HG03457 (cell line): ENCODE data around the gene KLRK1.
"Not testable (repeated sequence)": the region's sequence is repeated elsewhere in the genome, so short reads cannot be mapped to it uniquely, and the experiment has no call there.

Experiments used
- ATAC-seq: cut with Tn5 transposase; IDR thresholded peaks from one replicate; pipeline ENCODE4 v1.9.1; 2021; ENCODE audit warnings: moderate number of reproducible peaks; ENCODE audit not compliant: unreplicated experiment

Gene KLRK1

DNA sequence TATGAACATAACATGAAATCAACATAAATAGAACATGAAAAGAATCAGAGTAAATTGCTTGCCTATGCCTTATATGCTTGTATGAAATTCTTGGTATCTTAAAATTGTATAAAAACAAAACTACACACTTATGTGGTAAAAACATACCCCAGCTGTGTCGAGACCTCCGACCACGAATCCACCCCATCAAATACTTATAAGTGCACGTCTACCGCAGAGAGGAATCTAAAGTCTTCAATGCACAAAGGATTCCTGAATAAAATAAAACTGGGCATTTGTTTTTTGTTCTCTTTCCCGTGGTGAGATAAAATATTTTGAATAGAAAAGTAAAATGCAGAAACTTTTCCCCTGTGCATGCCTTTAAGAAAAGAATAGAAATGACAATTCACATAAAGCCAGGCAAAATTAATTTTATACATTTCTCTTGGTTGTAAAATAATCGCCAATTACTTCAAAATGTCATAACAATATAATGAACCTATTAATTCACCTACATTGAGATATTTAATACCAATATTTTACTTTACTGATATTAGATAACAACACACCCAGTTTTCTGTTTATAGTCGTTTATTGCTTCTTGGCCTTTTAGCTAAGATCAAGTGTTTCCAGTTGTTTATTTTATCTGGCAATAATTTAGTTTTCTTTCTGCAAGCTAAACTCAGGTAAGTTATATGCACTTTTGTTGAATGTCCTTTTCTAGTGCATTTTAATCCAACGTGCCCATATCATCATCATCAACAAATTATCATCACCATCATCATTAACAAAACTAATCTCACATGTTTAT, 1.0 kb downstream of the KLRK1 start:
- no peak for ATAC-seq

GRCh38 chr12:10387498-10387897, 2.3 kb downstream of the KLRK1 start:
- not testable (repeated sequence) for ATAC-seq

DNA sequence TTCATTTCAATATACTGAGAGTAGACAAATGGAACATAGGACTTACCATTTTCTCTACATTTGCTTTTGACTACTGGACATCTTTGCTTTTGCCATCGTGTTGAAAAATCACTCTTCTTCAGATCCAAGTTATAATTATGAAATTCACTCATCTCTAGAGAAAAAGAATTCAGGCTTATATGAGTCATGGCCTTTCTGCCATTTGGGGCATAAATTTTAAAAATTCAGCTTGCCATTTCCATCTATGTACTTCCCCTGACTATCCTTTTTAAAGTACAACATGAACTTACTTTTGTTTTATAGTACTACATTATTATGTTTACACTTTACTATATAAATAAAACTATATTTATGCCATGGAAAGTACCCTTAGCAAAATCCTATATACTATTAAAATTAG, 3.0 kb downstream of the KLRK1 start:
- ATAC-seq: no peak

DNA sequence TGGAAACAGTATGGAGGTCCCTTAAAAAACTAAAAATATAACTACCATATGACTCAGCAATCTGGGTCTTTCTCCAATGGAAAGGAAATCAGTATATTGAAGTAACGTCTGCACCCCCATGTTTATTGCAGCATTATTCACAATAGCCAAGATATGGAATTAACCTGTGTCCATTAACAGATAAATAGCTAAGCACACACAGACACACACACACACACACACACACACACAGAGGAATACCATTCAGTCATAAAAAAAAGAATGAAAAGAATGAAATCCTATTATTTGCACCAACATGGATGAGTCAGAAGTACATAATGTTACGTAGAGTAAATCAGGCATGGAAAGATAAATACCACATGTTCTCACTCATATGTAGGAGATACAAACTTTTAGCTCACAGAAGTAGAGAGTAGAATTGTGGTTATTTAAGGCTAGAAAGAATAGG, 4.7 kb downstream of the KLRK1 start:
- no peak for ATAC-seq

DNA sequence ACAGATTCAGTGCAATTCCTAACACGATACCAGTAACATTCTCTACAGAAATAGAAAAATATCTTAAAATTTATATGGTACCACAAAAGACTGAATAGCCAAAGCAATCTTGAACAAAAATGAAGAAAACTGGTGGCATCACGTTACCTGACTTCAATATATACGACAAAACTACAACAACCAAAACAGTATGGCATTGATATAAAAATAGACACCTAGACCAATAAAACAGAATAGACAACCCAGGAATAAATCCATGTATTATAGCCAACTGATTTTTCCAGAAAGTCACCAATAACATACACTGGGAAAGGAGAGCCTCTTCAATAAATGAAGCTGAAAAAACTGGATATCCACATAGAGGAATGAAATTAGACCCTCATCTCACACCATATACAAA, 5.7 kb downstream of the KLRK1 start:
- ATAC-seq: no peak

DNA sequence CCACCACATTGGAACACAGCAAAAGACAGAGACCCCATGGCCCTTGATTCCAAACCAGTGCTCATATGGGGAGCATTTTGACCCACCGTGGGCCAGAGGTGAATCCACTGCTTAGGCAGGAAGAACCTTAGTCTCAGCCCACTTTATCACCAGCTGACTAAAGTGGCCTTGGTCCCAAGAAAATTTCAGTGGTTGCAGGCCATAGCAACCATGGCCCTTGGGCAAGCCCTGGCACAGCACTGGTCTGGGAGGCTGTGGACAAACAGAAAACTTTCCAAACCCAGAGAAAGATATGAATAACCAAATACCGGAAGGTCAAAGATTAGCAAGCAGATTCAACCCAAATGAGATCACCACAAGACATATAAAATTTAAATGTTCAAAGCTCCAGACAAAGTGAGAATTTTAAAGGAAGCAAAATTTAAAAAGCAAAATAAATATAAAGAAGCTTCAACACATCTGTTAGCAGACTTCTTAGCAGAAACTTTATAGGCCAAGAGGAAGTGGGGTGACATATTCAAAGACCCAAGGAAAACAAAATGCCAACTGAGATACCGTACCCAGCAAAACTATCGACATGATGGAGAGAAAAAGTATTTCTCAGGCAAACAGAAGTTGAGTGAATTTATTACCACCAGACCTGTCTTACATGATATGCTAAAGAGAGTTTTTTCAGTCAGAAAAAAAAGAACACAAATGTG, 7.8 kb downstream of the KLRK1 start:
- ATAC-seq: no peak

DNA sequence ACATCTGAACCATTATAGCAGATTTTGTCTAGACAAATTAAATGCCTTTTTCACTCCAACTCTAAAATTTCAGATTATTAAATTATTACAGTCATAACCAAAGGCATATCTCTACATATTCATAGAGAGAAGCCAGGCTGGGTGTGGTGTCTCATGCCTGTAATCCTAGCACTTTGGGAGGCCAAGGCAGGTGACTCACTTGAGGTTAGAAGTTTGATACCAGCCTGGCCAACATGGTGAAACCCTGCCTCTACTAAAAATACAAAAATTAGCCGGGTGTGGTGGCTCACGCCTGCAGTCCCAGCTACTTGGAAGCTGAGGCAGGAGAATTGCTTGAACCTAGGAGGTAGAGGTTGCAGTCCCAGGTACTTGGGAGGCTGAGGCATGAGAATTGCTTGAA, 11.1 kb downstream of the KLRK1 start:
- ATAC-seq: not testable (repeated sequence)

DNA sequence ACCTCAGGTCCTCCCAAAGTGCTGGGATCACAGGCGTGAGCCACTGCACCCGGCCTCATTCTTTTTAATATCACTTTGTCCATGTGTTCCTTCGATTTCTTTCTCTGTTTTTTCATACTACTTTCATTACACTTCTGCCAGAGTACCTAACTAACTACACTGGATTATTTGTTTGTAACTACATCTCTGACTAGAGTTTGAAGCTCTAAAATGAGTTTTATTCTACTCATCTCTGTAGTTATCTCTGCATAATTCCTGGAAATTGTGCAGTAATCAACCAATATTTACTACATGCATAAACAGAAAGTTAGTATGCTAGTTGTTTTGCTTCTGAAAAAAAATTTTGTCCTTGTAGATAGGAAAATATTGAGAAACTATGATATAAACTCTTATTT, 15.2 kb downstream of the KLRK1 start:
- ATAC-seq: no peak

GRCh38 chr12:10372559-10372958, 17.3 kb downstream of the KLRK1 start:
- no peak for ATAC-seq

- ATAC-seq: not testable (repeated sequence)
Observed at GRCh38 chr12:10371893-10372535, 17.8 kb downstream of the KLRK1 start.

DNA sequence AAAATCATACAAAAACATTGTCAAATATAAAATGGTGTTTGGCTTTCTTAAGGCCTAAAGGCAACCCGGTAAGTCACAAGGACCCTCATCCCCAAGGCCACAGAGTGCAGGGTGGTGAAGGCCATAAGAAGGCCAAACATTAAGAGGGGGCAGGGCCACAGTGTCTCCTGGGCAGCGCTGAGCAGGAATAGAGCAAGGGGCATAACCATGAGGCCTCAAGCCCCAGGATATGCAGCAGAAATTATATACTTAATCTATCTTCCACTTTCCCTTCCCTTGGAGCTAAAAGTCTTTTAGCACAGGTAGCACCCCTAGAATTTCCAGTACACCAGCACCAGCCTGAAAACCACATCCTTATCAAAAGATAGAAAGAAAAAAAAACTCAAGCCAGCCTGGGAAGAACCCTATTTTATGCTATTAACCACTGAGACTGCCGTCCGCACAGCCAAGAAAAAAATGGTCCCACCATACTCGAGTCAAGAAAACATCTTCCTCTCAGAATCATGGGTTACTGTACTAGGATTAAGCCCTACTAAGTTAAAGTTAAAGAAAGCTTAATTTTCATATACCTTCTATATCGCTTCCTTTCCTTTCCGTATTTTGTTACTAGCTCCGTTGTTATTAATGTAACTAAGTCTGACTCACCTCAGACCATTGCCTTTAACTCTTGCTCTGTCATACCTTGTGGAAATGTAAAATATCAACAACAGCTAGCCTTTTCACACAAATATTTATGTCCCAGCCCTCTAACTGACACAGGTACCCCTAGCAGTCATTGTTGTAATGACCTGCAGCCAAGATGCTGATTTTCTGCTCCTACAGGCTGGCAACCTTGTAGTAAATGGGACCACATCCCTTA, 20.1 kb downstream of the KLRK1 start:
- no peak for ATAC-seq

GRCh38 chr12:10368206-10369171, 21.4 kb downstream of the KLRK1 start:
- no peak for ATAC-seq

GRCh38 chr12:10367714-10368113, 22.1 kb downstream of the KLRK1 start:
- not testable (repeated sequence) for ATAC-seq

DNA sequence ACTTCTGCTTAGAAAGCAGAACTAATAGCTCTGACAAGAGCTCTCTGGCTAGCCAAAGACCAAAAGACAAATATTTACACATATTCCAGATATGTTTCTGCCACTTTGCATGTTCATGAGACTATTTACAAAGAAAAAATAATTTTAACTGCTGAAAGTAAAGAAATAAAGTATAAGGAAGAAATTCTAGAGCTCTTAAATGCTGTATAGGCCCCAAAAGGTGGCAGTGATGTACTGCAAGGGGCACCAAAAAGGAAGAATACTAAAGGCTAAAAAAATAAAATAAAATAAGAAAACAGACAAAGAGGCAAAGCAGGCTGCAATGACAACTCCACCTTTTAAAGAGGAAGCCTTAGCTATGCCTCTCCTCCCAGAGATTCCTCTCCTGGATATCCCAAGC, 23.0 kb downstream of the KLRK1 start:
- ATAC-seq: no peak

DNA sequence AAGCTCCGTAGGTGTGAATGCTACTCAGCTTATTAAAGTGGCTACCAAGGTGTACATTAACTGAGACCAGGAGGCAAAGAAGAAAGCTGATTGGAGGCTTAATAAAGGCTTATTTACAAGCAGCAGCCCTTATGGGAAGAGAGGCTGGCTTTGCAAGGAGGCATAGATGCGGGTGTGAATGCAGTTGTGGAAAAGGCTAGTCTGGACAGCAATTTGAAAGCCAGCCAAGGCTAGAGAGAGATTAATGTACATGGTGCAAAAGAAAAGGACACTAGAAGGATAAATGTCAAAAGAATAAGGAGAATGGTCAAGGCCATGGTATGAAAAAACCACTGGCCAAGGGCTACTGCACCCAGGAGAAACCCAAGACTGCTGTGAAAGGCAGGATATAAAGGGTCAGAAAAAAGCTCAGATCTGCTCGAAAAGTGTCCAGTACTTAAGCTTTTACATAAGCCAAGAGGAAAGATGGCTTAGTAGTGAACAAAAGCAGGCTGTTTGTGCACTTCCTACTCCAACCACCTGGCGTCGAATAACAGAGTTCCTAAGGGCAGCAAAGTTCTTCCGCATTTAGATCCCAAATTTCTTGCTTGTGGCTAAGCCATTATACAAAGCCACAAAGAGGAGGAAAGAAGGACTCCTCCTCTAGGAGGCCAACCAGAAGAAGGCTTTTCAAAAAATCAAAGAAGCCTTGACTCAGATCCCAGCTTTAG, 24.0 kb downstream of the KLRK1 start:
- no peak for ATAC-seq

GRCh38 chr12:10364815-10365622, 24.8 kb downstream of the KLRK1 start:
- ATAC-seq: no peak

GRCh38 chr12:10363914-10364814, 25.7 kb downstream of the KLRK1 start:
- ATAC-seq: peak; percentile 89

DNA sequence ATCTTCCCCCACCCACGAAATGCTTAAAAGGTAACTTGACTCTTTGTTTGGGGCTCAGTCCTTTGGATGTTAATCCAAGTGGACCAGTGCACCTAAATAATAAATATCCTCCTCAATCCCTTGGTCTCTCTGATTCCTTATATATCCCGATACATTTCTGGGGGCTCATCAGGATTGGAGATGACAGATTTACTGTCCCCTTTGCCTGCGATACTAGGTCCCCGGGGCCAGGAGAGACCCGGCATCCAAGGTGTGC, 26.3 kb downstream of the KLRK1 start:
- no peak for ATAC-seq
